ENCODE results near the gene IVD.

Gene IVD

DNA sequence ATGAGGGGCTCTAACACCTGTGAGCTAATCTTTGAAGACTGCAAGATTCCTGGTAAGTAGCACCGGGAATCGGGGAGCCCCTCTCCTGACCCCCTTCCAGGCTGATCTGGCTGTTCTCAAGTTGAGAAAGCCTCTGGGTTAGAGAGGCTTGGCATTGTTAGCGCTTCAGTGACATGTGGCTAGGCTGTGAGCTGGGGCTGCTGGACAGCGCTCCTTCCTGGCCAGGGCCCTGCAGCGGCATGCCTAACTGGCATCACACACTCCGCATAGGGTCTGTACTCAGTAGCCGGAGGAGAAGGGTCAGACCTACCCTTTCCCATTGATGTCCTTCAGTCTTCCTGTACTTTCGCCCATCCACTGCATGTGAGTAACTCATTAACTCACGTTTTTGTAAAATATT, 7.4 kb downstream of the IVD start:
- FAIRE-seq (no peak), DNase-seq (ENCODE audit: low spot score) (no peak)

GRCh38 chr15:40414816-40415215, 9.2 kb downstream of the IVD start:
- FAIRE-seq = no peak
- DNase-seq (ENCODE audit: low spot score) = no peak

DNA sequence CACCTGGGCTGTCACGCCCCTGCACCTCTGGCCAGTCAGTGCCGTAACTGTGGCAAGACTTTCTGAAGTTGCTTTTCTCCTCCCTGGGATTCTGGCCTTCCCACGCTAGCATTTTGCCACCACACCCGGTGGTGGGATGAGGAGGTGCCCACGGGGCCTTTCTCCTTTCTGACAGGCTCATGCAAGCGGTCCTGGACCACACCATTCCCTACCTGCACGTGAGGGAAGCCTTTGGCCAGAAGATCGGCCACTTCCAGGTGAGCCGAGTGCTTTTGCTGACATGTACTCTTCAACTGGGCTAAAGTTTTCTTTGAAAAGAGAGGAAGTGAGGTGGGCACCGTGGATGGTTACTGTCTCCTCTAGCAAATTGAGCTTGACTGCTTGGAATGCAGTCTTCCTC, 9.6 kb downstream of the IVD start:
- DNase-seq (ENCODE audit: low spot score) = no peak
- no peak for FAIRE-seq

GRCh38 chr15:40416056-40416455, 10.5 kb downstream of the IVD start:
- FAIRE-seq (no peak), DNase-seq (ENCODE audit: low spot score) (no peak)

DNA sequence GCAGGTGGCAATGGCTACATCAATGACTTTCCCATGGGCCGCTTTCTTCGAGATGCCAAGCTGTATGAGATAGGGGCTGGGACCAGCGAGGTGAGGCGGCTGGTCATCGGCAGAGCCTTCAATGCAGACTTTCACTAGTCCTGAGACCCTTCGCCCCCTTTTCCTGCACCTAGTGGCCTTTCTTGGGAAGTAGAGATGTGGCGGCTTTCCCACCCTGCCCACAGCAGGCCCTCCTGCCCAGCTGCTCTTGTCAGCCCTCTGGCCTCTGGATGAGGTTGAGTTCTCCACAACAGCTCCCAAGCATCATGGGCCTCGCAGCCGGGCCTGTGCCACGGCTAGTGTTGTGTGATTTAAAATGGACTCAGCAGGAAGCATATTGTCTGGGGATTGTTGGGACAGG, 12.5 kb downstream of the IVD start:
- DNase-seq (ENCODE audit: low spot score) (no peak), FAIRE-seq (no peak)

GRCh38 chr15:40420071-40420713, 14.6 kb downstream of the IVD start:
- FAIRE-seq (no peak), DNase-seq (ENCODE audit: low spot score) (no peak)

DNA sequence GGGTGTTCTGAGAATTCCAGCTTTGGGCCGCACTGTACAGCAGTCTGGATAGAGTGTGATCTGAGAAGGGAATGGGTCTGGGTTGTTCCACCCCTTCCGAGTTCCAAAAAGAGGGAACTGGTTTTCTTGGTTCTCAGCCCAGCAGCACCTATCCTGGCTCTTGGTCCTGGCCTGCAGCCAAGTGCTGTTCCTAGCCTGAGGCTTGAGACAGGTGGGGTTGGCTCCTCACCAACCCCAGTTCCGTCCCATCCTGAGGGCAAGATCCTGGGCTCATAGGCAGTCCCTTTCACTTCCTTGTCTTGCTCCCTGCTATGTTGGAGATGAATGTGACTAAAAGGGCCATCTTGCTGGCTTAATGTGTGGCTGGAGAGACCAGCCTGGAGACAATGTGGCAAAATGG, 15.2 kb downstream of the IVD start:
- no peak for FAIRE-seq

GRCh38 chr15:40421246-40422157, 15.9 kb downstream of the IVD start:
- FAIRE-seq = no peak
- peak; percentile 12 for DNase-seq (ENCODE audit: low spot score)

More for the DNA sequence above, 15.2 kb downstream of the IVD start:
- DNase-seq (ENCODE audit: low spot score) = no peak

DNA sequence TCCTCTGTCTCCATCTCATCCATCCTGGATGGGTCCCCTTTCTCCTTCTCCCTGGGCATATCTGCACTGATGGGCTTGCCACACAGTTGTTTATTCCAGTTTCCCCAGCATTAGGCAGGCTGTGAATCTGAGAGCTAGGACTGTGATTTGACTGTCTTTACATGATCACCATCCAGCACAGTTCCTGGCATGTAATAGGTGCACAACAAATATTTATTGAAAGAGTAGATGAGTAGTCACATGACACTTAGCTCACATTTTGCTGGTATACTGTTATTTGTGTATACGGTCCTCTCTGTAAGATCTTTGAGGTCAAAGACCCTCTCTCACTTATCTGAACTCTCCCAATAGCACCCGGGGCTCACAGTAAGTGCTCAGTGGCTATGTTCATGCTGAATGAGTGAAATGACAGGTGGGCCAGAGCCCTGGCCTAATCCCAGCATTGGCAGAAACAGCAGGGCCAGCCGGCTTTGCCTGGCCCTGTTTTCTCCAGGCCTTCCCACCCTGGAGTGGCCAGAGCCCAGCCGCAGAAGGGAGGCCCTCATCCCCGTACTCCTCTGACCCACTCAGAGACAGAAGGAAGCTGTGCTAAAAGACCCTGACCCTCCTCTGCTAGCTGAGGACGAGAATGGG, 19.0 kb downstream of the IVD start:
- no peak for FAIRE-seq
- DNase-seq (ENCODE audit: low spot score) = no peak

DNA sequence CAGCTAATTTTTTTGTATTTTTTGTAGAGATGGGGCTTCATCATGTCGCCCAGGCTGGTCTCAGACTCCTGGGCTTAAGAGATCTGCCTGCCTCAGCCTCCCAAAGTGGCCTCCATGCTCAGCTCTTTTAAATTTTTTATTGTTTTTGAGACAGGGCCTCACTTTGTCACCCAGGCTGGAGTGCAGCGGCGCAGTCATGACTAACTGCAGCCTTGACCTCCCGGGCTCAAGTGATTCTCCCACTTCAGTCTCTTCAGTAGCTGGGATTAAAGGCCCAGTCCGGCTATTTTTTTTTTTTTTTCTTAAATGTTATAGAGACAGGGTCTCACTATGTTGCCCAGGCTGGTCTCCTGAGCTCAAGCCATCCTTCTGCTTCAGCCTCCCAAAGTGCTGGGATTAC, 20.1 kb downstream of the IVD start:
- FAIRE-seq (no peak), DNase-seq (ENCODE audit: low spot score) (no peak)

DNA sequence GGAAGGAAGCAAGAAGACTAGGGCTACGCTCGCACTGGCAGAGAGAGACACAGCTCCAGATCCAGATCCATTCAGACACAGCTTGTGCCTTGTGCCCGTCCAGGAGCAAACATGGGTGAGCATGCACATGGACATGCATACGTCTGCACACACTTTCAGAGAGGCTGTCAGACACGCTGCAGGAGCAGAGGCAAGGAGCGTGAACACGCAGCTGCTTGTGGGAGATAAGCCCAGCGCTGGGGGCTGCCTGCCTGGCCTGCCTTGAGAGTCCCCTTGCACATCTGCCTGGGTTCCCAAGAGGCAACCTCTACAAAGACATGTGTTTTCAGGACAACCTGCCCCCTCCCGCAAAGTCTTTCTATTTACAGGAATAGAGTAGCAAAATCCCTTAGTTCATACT, 21.6 kb downstream of the IVD start:
- no peak for FAIRE-seq
- no peak for DNase-seq (ENCODE audit: low spot score)

- no peak for DNase-seq (ENCODE audit: low spot score)
- FAIRE-seq = no peak
These were observed 22.6 kb downstream of the IVD start for GRCh38 chr15:40428185-40428584.

GRCh38 chr15:40429068-40429710, 23.6 kb downstream of the IVD start:
- FAIRE-seq (no peak), DNase-seq (ENCODE audit: low spot score) (no peak)

DNA sequence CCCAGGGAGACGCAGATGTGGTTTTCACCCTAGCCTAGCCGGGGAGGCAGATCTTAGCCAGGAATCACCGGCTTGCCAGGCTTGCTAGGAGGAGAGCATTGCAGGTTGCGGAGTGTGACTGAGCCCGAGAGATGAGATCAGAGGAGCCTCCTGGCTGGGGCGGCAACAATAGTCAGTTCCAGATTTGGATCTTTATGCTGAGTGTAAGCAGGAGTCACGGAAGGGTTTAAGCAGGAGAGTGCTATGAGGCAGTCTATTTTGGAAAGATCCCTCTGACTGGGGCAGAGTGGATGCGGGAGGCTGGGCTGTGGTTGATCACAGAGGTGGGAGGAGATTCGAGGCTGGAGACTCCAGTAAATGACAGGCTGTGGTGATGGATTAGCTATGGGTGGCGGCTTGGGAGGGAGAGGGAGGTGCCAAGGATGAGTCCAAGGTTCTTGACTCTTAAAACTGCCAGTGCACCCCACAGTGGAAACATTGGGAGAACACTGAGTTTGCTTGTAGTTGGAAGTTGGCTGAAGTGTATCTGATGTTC, 24.7 kb downstream of the IVD start:
- DNase-seq (ENCODE audit: low spot score) = no peak
- no peak for FAIRE-seq

DNA sequence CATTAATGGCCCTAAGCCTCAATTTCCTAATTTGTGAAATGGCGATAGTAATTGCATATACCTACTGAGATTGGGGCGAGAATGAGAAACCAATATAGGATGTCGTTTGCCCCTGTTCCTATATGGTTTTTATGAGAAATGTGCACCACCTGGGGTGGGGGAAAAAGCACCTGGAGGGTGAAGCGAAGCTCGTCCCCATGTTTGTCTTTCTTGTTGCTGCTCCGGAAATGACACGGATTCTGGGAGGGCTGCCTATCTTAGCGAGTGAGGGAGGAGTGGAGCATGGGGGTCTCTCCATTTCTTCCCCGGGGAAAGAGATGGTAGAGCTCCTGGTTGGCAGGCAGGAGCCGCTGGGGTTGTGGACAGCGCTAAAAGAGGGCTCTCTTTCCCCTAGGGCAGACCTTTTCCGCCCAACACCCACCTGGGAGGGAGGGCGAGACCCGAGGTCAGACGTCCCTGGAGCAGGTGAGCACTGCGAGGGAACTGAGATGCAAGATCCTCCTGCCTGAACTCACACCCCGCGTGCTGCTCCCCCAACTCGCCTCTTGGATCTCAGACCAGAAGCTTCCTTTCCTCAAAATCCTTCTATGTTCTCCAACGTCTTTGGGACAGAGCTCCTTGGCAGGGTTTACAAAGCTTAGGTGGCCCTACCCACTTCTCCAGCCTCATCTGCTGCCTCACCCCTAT, 29.6 kb downstream of the IVD start:
- FAIRE-seq = no peak
- DNase-seq (ENCODE audit: low spot score) = no peak

DNA sequence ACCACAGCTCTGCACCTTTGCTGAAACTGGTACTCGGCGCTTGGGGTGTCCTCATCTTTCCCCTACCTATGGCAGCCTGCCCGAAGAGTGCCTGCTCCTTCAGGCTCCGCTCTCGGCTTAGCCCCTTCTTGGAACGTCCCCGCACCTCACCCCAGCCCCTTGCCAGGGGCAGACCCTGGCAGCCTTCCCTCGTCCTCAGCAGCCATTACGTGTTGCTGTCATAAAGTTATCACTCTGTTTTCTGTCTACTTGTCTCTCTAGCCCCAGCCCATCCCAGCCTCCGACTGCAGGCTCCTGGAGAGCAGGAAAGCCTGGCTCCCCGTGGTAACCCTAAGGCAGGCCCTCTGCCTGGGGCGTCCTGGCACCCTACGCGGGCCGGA, 30.1 kb downstream of the IVD start:
- no peak for FAIRE-seq
- DNase-seq (ENCODE audit: low spot score) = no peak

GRCh38 chr15:40436116-40436891, 30.7 kb downstream of the IVD start:
- no peak for DNase-seq (ENCODE audit: low spot score)
- no peak for FAIRE-seq

DNA sequence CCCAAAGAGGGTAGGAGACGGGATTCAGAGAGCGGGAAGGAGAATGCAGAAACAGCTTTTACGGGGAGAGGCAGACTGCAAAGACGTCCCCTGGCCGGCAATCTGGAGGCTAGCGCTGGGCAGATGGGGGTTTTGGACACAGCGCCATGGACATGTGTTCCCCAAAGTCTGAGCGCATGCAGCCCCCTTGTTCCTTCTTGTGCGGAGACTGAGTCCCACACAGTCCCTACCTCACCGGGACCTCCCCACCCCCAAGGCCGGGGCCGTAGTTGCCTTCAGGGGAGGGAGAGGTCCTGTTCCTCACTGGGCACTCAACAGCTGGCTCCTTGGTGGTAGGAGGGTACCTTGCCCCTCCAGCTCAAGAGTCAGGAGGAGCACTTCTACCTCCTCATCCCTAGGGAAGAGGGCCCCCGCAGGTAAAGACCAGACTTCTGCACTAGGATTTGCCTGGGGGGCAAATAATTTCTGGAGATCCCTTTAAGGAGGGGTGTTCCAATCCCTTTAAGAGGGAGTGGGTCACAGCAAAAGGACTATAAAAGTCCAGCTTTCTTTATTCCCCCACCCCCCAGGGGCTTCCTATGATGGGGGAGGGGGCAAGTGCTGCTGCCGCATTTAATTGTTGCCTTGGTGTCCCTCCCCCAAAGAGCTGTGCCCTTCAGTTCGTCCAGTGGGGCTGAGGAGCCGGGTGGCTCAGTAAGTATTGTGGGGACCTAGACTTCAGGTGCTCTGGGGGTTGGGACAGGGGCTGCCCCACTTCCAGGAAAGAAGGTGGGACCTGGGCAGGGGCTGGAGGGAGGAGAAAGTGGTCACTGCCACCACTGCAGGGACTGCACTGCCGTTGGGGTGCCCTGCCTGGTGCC, 31.5 kb downstream of the IVD start:
- DNase-seq (ENCODE audit: low spot score) (no peak), FAIRE-seq (no peak)
